HEK293 (cell line): Measurements from ENCODE around the gene LRRC30.

Experiments
- CTCF ChIA-PET: fragments of 350-600 bp; formaldehyde crosslinking; extraction: SDS; loops from one replicate; lab custom pipeline; 2021; ENCODE audit warnings: antibody characterized with exemption; lab: Yijun Ruan, JAX
- POLR2A ChIA-PET: fragments of 300-600 bp; formaldehyde crosslinking; extraction: SDS; loops from one replicate; lab custom pipeline; 2020; ENCODE audit warnings: antibody characterized with exemption, inconsistent platforms; lab: Yijun Ruan, JAX
- H3K27ac ChIP-seq: fragments of 200-500 bp; sonication (Bioruptor generic); 2 replicates; pipeline ENCODE4 v1.5.1; 2014; ENCODE audit warnings: low read depth, low read length, control low read depth, inconsistent platforms; ENCODE audit errors: extremely low read depth
- H3K36me3 ChIP-seq, 2 experiments: fragments of 200-500 bp in 1 of 2; sonication (Bioruptor generic) in 1 of 2; 1 replicate in 1 of 2; 2 replicates in 1 of 2; pipeline ENCODE4 v1.5.1; 2014 to 2017; ENCODE audit warnings: inconsistent platforms in 2 of 2, low read length in 2 of 2; ENCODE audit not compliant: control insufficient read depth in 2 of 2, insufficient read depth in 1 of 2
- H3K4me1 ChIP-seq: fragments of 200-500 bp; sonication (Bioruptor generic); 2 replicates; pipeline ENCODE4 v1.5.1; 2014; ENCODE audit warnings: mild to moderate bottlenecking, low read length, inconsistent platforms; ENCODE audit not compliant: control insufficient read depth, insufficient read depth
- H3K4me3 ChIP-seq: 2 replicates; pipeline ENCODE4 v1.5.1; 2011; ENCODE audit warnings: low read depth, mild to moderate bottlenecking, control low read depth, low read length, moderate library complexity
- H3K9me3 ChIP-seq: fragments of 200-500 bp; sonication (Bioruptor generic); 2 replicates; pipeline ENCODE4 v1.5.1; 2014; ENCODE audit warnings: low read depth, low read length, inconsistent platforms; ENCODE audit not compliant: control insufficient read depth, insufficient read depth
- CTCF ChIP-seq: fragments of 450-650 bp; formaldehyde crosslinking; IDR thresholded peaks from 2 replicates; pipeline ENCODE4 v1.5.1; 2016; ENCODE audit warnings: missing biosample characterization, missing genetic modification characterization
- IKZF3 ChIP-seq: fragments of 450-650 bp; IDR thresholded peaks from 2 replicates; pipeline ENCODE4 v1.5.0; 2018; ENCODE audit warnings: missing biosample characterization, mild to moderate bottlenecking, missing genetic modification characterization, moderate library complexity
- REPIN1 ChIP-seq: fragments of 450-650 bp; formaldehyde crosslinking; IDR thresholded peaks from 2 replicates; pipeline ENCODE4 v1.5.1; 2017; ENCODE audit warnings: missing biosample characterization, missing genetic modification characterization, low read depth
- ZBTB26 ChIP-seq: fragments of 450-650 bp; formaldehyde crosslinking; optimal IDR thresholded peaks from 2 replicates; pipeline ENCODE3; 2016; ENCODE audit warnings: missing biosample characterization, mild to moderate bottlenecking, missing genetic modification characterization
- ZBTB48 ChIP-seq: fragments of 450-650 bp; formaldehyde crosslinking; IDR thresholded peaks from 2 replicates; pipeline ENCODE4 v1.5.1; 2016; ENCODE audit warnings: missing biosample characterization, missing genetic modification characterization
- ZFP37 ChIP-seq: fragments of 450-650 bp; formaldehyde crosslinking; IDR thresholded peaks from 2 replicates; pipeline ENCODE4 v1.5.1; 2016; ENCODE audit warnings: missing biosample characterization, missing genetic modification characterization
- ZNF501 ChIP-seq: fragments of 450-650 bp; formaldehyde crosslinking; IDR thresholded peaks from 2 replicates; pipeline ENCODE4 v1.5.1; 2016; ENCODE audit warnings: missing biosample characterization, missing genetic modification characterization
- ZNF521 ChIP-seq: fragments of 450-650 bp; formaldehyde crosslinking; IDR thresholded peaks from 2 replicates; pipeline ENCODE4 v1.5.1; 2017; ENCODE audit warnings: missing biosample characterization, mild to moderate bottlenecking, missing genetic modification characterization
- ZNF530 ChIP-seq: fragments of 450-650 bp; formaldehyde crosslinking; IDR thresholded peaks from 2 replicates; pipeline ENCODE4 v1.5.1; 2016; ENCODE audit warnings: low read depth, missing biosample characterization, missing genetic modification characterization
- ZNF654 ChIP-seq: fragments of 450-650 bp; formaldehyde crosslinking; IDR thresholded peaks from 2 replicates; pipeline ENCODE4 v1.5.1; 2016; ENCODE audit warnings: low read depth, missing biosample characterization, missing genetic modification characterization
- ZNF664 ChIP-seq: fragments of 450-650 bp; formaldehyde crosslinking; IDR thresholded peaks from 2 replicates; pipeline ENCODE4 v1.5.1; 2016; ENCODE audit warnings: missing biosample characterization, missing genetic modification characterization
- ZSCAN16 ChIP-seq: fragments of 450-650 bp; formaldehyde crosslinking; IDR thresholded peaks from 2 replicates; pipeline ENCODE4 v1.5.1; 2016; ENCODE audit warnings: missing biosample characterization, missing genetic modification characterization
- TF ChIP-seq, protein P1 (sequence below): fragments of 450-650 bp; IDR thresholded peaks from 2 replicates; pipeline ENCODE4 v1.5.1; 2018; ENCODE audit warnings: missing biosample characterization, missing genetic modification characterization
- TF ChIP-seq, protein P2 (sequence below): fragments of 450-650 bp; formaldehyde crosslinking; IDR thresholded peaks from 2 replicates; pipeline ENCODE4 v1.5.1; 2016; ENCODE audit warnings: missing biosample characterization, missing genetic modification characterization

LRRC30 gene

DNA sequence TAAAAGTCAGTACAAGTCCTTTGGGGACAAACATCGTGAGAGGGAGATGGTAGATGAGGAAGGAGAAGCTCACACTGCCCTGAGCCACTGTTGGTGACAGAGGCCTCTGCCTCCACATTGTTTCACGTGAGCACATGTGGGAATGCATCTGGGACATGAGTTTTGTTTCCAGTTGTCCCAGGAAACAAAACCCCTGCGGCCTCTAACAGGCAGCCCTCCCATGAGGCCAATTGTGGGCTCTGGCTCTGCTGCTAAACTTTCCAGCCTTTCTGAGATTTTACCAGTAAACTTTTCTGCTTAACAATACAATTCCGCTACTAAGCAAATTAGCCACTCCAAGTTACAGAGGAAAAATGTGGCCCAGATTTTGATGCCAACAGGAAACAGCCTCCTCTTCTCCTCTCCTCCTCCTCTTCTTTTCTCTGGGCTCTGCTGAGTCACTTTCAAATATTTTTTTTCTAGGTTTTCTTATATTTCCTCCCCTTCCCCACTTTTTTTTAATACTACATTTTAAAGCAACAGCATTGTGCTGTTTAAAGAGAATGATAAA lies 23.4 kb upstream of the LRRC30 start:
- Histone ChIP-seq H3K27ac (no peak overlapping the region), H3K4me1 (peaks cover 6% of the 10 kb centered on the region), H3K4me3 (no peak overlapping the region), H3K36me3 (no peaks in the 10 kb centered on the region), H3K9me3 (no peaks in the 10 kb centered on the region)
- ChIA-PET POLR2A (no interaction called here), CTCF (interaction anchor here (0.6 kb wide), 1 partner anchor 125 kb away, joined by 5 read pairs; no protein-coding TSS in a partner anchor)
- no peak for TF ChIP-seq ZNF521
- TF ChIP-seq, protein P1, sequence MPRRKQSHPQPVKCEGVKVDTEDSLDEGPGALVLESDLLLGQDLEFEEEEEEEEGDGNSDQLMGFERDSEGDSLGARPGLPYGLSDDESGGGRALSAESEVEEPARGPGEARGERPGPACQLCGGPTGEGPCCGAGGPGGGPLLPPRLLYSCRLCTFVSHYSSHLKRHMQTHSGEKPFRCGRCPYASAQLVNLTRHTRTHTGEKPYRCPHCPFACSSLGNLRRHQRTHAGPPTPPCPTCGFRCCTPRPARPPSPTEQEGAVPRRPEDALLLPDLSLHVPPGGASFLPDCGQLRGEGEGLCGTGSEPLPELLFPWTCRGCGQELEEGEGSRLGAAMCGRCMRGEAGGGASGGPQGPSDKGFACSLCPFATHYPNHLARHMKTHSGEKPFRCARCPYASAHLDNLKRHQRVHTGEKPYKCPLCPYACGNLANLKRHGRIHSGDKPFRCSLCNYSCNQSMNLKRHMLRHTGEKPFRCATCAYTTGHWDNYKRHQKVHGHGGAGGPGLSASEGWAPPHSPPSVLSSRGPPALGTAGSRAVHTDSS (tag by site-specific recombination): no peak
- no peak for TF ChIP-seq REPIN1 (tag by site-specific recombination)
- no peak for TF ChIP-seq ZNF664
- TF ChIP-seq, all 188 proteins: peak for 0

GRCh38 chr18:7221424-7222155 lies 9.3 kb upstream of the LRRC30 start:
- TF ChIP-seq ZSCAN16 (tag by site-specific recombination): peak; percentile 92
- 0 out of 2 replicates have a peak, but pooled peaks have one; percentile 22 for TF ChIP-seq ZNF501 (tag by site-specific recombination)
- TF ChIP-seq, protein P2, sequence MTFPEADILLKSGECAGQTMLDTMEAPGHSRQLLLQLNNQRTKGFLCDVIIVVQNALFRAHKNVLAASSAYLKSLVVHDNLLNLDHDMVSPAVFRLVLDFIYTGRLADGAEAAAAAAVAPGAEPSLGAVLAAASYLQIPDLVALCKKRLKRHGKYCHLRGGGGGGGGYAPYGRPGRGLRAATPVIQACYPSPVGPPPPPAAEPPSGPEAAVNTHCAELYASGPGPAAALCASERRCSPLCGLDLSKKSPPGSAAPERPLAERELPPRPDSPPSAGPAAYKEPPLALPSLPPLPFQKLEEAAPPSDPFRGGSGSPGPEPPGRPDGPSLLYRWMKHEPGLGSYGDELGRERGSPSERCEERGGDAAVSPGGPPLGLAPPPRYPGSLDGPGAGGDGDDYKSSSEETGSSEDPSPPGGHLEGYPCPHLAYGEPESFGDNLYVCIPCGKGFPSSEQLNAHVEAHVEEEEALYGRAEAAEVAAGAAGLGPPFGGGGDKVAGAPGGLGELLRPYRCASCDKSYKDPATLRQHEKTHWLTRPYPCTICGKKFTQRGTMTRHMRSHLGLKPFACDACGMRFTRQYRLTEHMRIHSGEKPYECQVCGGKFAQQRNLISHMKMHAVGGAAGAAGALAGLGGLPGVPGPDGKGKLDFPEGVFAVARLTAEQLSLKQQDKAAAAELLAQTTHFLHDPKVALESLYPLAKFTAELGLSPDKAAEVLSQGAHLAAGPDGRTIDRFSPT (tag by site-specific recombination): no peak
- TF ChIP-seq ZNF530 (tag by site-specific recombination): no peak
- 0 out of 2 replicates have a peak, but pooled peaks have one; percentile 21 for TF ChIP-seq ZFP37 (tag by site-specific recombination)
- TF ChIP-seq CTCF (tag by site-specific recombination): peak; percentile 69
- TF ChIP-seq ZBTB48: no peak
- no peak for TF ChIP-seq ZBTB26 (tag by site-specific recombination)
- TF ChIP-seq IKZF3 (tag by site-specific recombination): peak; percentile 66
- TF ChIP-seq ZNF654 (tag by site-specific recombination): peak; percentile 77
- ChIA-PET POLR2A (no interaction called here), CTCF (interaction anchor here (0.6 to 1.9 kb wide), 15 partner anchors 10 to 1167 kb away, joined by 3 to 9 read pairs (median 4); no protein-coding TSS in a partner anchor)
- Histone ChIP-seq H3K27ac (no peak overlapping the region), H3K4me1 (no peaks in the 10 kb centered on the region), H3K4me3 (no peak overlapping the region), H3K9me3 (no peaks in the 10 kb centered on the region), H3K36me3 (no peaks in the 10 kb centered on the region)
